SU-DHL-6 (cell line): ENCODE results near the gene SULF2.

Source experiments
- H2AFZ ChIP-seq: fragments of 200-600 bp; sonication (generic); 2 replicates; pipeline ENCODE4 v1.6.1; 2014; ENCODE audit warnings: low read depth, mild to moderate bottlenecking, moderate library complexity, mixed read lengths, antibody characterized with exemption, low read length; ENCODE audit not compliant: severe bottlenecking
- H3F3A ChIP-seq: fragments of 200-600 bp; shearing (Covaris generic); 2 replicates; pipeline ENCODE4 v1.6.0; 2016; ENCODE audit warnings: antibody characterized with exemption, mild to moderate bottlenecking; ENCODE audit not compliant: insufficient read depth
- H3K27ac ChIP-seq: fragments of 200-600 bp; sonication (generic); 2 replicates; pipeline ENCODE4 v1.5.1; 2016; ENCODE audit warnings: low read depth, mild to moderate bottlenecking, low read length, moderate library complexity, mixed read lengths
- H3K27me3 ChIP-seq: fragments of 200-600 bp; sonication (generic), shearing (Covaris generic); 2 replicates; pipeline ENCODE4 v1.6.0; 2014; ENCODE audit warnings: mild to moderate bottlenecking, low read length
- H3K36me3 ChIP-seq: fragments of 200-600 bp; sonication (generic); 2 replicates; pipeline ENCODE4 v1.6.1; 2014; ENCODE audit warnings: mild to moderate bottlenecking, low read length, mixed read lengths
- H3K4me2 ChIP-seq: fragments of 300-600, 200-600 bp; shearing (Covaris generic), sonication (generic); 2 replicates; pipeline ENCODE4 v1.6.0; 2014; ENCODE audit warnings: low read length, low read depth, mild to moderate bottlenecking; ENCODE audit not compliant: poor library complexity, severe bottlenecking
- H3K4me3 ChIP-seq: fragments of 200-600 bp; sonication (generic); 2 replicates; pipeline ENCODE4 v1.5.1; 2014; ENCODE audit warnings: antibody characterized with exemption, low read length, mild to moderate bottlenecking, mixed read lengths; ENCODE audit not compliant: insufficient read depth, poor library complexity, severe bottlenecking
- H3K79me2 ChIP-seq: fragments of 200-600 bp; sonication (generic); 2 replicates; pipeline ENCODE4 v1.6.1; 2014; ENCODE audit warnings: mild to moderate bottlenecking, low read length, moderate library complexity; ENCODE audit not compliant: insufficient read depth
- H3K9ac ChIP-seq: fragments of 200-600 bp; sonication (generic); 2 replicates; pipeline ENCODE4 v1.7.0; 2014; ENCODE audit warnings: mild to moderate bottlenecking, low read length
- H3K9me2 ChIP-seq: fragments of 200-600 bp; sonication (generic); replicated peaks from 2 replicates; pipeline ENCODE4 v1.6.1; 2014; ENCODE audit warnings: low read length; ENCODE audit not compliant: insufficient read depth
- H3K9me3 ChIP-seq: fragments of 200-600 bp; sonication (generic); 2 replicates; pipeline ENCODE4 v1.6.1; 2014; ENCODE audit warnings: low read length, mixed read lengths; ENCODE audit not compliant: insufficient read depth
- H4K20me1 ChIP-seq: fragments of 200-600 bp; sonication (generic); 2 replicates; pipeline ENCODE4 v1.6.1; 2014; ENCODE audit warnings: low read depth, mild to moderate bottlenecking, antibody characterized with exemption, low read length, moderate library complexity, mixed read lengths
- EZH2phosphoT487 ChIP-seq: fragments of 200-600 bp; sonication (generic), shearing (Covaris generic); conservative IDR thresholded peaks from 2 replicates; pipeline ENCODE4 v1.6.1; 2018; ENCODE audit warnings: mild to moderate bottlenecking, antibody characterized with exemption, low read length, moderate library complexity, mixed read lengths
- TF ChIP-seq, protein P1 (sequence below): fragments of 200-600 bp; sonication (generic); IDR thresholded peaks from one replicate; pipeline ENCODE4 v1.5.1; 2017; ENCODE audit warnings: antibody characterized with exemption, mild to moderate bottlenecking, low read length, moderate library complexity; ENCODE audit not compliant: insufficient read depth, poor library complexity, severe bottlenecking

SULF2 gene

DNA sequence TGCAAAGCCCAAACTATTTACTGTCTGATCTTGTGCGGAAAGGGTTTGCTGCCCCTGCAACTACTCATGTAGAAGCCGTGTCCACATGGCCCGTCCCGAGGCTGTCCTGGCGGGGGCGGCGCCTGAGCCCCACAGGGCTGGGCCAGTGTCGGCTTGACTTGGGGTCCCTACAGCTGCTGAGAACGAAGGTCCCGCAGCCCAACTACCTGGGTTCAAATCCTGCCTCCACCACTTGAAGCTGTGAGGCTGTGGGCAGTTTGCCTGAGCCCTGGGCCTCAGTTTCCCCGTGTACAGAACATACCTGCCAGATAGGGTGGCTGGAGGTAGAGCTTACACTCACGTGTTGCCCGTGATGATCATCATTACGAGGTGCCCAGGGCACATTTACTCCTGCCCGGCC is 111.1 kb downstream of the SULF2 start:
- H3K36me3 ChIP-seq: no peaks in the 10 kb centered on the region
- H3K4me2 ChIP-seq: no peak overlapping the region
- H3K79me2 ChIP-seq: no peaks in the 10 kb centered on the region
- H3K4me3 ChIP-seq: no peak overlapping the region
- no peak overlapping the region for H3K27ac ChIP-seq
- no peak overlapping the region for H3K9ac ChIP-seq
- no peaks in the 10 kb centered on the region for H4K20me1 ChIP-seq
- TF ChIP-seq EZH2phosphoT487: no peak
- TF ChIP-seq, protein P1, sequence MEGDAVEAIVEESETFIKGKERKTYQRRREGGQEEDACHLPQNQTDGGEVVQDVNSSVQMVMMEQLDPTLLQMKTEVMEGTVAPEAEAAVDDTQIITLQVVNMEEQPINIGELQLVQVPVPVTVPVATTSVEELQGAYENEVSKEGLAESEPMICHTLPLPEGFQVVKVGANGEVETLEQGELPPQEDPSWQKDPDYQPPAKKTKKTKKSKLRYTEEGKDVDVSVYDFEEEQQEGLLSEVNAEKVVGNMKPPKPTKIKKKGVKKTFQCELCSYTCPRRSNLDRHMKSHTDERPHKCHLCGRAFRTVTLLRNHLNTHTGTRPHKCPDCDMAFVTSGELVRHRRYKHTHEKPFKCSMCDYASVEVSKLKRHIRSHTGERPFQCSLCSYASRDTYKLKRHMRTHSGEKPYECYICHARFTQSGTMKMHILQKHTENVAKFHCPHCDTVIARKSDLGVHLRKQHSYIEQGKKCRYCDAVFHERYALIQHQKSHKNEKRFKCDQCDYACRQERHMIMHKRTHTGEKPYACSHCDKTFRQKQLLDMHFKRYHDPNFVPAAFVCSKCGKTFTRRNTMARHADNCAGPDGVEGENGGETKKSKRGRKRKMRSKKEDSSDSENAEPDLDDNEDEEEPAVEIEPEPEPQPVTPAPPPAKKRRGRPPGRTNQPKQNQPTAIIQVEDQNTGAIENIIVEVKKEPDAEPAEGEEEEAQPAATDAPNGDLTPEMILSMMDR: no peak
- no peaks in the 10 kb centered on the region for H3K9me3 ChIP-seq
- H2AFZ ChIP-seq: no peak overlapping the region
- no peaks in the 10 kb centered on the region for H3K9me2 ChIP-seq
- H3F3A ChIP-seq: no peaks in the 10 kb centered on the region; the same call in 1 of the 2 replicates
- H3K27me3 ChIP-seq: no peaks in the 10 kb centered on the region

DNA sequence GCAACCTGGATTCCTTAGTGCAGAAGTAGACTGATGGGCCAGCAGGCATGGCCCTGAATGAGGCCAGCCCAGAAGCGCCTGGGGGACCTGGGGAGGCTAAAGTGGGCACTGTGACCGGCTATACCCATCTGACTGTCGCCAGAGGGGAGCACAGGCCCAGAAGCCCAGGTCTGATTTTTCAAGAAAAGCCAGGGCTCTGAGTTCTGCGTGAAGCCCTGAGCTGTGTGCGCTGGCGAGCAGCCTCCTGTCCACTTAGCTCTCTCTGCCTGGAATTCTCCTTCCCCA is 111.7 kb downstream of the SULF2 start:
- Histone ChIP-seq H3K4me3 (no peak overlapping the region), H3K27me3 (no peaks in the 10 kb centered on the region), H2AFZ (no peak overlapping the region), H3K9ac (no peak overlapping the region), H3K9me3 (no peaks in the 10 kb centered on the region), H3K36me3 (no peaks in the 10 kb centered on the region), H3K4me2 (no peak overlapping the region), H3K9me2 (no peaks in the 10 kb centered on the region), H4K20me1 (no peaks in the 10 kb centered on the region), H3F3A (no peaks in the 10 kb centered on the region; the same call in 1 of the 2 replicates), H3K27ac (no peak overlapping the region), H3K79me2 (no peaks in the 10 kb centered on the region)
- TF ChIP-seq, protein P1: no peak
- TF ChIP-seq EZH2phosphoT487: no peak

DNA sequence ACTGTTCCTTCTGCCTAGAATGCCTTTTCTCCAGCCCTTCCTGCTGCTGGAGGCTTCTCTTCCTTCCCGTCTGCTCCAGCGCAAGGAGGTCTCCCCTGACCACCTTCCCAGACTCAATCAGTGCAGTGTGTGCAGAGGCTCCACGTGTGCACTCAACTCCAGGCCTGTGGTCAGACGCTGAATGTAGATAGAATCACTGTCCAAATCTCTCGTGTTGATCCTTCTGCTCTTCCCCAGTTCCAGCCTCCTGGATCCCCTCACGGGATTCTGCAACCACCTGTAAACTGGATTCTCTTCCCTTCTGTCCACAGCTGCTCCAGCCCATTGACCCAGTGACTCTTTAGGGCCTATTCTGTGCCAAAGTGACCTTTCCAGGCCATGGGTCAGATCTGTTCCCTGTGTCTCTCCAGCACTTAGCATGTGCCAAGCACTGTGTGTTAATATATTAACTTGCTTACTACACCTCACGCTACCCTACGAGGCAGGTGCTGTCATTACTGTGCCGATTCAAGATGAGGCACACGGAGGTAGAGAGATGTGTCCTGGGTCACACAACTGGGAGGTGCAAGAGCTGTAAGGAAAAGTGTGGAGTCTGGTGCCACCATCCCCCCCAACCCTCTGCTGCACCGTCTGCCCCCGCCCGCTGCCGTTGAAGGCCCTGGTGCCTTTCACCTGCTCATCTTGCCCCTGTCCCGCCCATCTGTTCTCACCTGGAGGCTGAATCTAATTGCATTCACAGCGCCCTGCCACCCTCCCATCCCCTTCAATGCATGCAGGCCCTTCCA is 112.2 kb downstream of the SULF2 start:
- peaks cover under 1% of the 10 kb centered on the region for H3F3A ChIP-seq
- no peak overlapping the region for H3K4me2 ChIP-seq
- H3K27me3 ChIP-seq: no peaks in the 10 kb centered on the region
- H3K36me3 ChIP-seq: no peaks in the 10 kb centered on the region
- no peak overlapping the region for H3K4me3 ChIP-seq
- no peak overlapping the region for H2AFZ ChIP-seq
- H4K20me1 ChIP-seq: no peaks in the 10 kb centered on the region
- no peak overlapping the region for H3K27ac ChIP-seq
- H3K9me3 ChIP-seq: no peaks in the 10 kb centered on the region
- TF ChIP-seq EZH2phosphoT487: no peak
- TF ChIP-seq, protein P1: no peak
- no peak overlapping the region for H3K9ac ChIP-seq
- no peaks in the 10 kb centered on the region for H3K9me2 ChIP-seq
- H3K79me2 ChIP-seq: no peaks in the 10 kb centered on the region
